ACHN (cell line): ENCODE measurements around the gene TMEM163.

Source experiments
- DNase-seq: peaks from one replicate; pipeline ENCODE4 v3.0.0-alpha.2; 2015
- in situ Hi-C: cut with HindIII; loops from 2 replicates; pipeline ENCODE4 v1.10.0; 2017; ENCODE audit warnings: low sequenced_read_pairs, low pct_ligation_motif_present, low pct_unique_long_range_greater_than_20kb

The TMEM163 gene

DNA sequence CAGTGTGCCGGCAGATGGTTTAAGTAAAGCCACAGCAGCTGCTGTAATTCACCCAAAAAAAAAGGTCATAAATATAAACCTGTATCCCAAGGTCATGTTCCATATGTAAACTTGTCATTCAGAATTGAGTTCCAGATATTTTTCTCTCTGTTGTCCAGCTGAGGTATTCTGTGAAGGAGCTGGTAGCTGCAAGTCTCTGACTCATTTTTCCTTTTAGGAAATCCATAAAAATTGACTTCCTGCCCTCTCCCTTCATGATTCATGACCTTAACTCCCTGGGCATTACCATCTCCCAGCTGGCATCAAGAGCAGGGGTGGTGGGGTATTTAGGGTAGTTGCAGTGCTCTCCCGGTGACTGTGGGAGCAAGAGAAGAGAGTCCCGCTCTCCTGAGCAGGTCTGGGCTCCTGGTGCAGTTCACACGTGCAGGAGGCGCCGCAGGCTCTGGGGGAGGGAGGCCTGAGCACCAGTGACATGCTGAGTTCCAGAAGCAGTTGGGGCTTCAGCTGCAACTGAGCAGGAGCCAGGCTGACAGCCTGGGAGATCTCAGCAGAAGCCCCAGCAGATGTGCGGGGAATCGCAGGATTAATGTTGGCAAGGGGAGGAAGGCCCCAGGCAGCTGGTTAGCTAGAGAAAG is 272.3 kb downstream of the TMEM163 start:
- in situ Hi-C loops = no loop called here
- DNase-seq = peak; percentile 32

DNA sequence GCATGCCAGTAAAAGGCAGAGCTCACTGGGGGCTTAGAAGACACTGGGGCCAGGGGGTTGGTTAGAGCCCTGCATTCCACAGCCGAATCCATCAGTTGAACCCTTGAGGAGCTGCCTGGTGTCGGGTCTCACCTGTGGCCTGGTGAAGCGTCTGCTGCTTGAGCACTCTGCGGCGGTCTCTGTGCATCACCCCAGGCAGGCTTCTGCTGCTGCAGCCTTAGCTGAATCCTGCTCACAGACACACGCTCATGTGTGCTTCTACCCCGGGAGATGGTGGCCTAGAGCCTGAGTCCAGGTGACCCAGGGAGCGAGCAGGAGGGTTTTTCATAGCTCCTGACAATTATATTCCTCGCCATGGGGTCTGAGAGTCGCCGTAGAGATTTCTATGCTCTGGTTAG is 272.8 kb downstream of the TMEM163 start:
- no peak for DNase-seq
- in situ Hi-C loops = no loop called here

DNA sequence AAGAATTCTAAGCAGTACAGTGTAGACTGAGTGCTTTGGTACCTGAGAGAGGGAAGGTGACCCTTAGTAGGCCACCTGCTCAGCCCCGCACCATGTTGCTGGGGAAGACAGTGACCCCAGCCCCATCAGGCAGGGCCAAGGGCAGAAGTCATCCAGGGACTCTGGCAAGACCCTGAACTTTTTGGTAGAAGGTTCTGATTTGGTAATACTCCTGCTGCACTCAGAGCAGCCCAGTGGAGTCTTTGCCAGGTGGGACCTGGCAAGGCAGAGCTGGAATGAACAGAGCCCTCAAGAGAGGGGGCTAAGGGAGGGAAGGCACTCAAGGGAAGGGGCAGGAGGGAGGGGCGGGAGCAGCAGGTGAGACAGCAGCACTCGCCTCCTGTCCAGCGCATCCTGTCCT is 273.7 kb downstream of the TMEM163 start:
- in situ Hi-C loops = no loop called here
- DNase-seq = no peak

DNA sequence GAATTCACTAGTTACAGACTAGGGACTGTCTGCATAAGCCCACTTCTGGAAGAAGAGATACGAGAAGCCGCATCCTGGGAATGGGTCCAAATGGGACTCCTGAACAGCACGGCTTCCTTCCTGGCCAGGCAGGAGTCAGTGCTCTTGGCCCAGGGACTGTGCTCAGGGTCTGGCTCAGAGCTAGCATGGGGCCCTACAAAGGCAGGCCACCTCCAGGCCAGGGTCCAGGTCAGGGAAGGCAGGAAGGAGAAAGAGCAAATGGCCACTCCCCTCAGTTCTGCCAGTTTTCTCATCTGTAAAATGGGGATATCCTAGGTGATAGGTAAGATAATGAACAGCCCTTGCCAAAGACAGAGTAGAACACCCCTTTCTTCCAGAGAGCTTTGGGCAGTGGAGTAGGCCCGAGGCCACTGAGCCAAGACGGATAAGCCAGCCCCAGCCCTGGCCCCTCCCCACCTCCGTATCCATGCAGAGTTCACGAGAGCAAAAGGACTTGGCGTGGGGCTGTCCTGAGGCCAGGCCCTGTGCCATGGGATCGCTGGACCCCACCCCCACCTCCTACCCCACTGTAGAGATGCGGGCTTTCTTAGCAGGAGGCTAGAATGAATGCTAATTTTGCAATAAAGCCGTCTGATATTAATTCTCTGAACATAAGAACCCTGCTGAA is 274.9 kb downstream of the TMEM163 start:
- in situ Hi-C loops = no loop called here

DNA sequence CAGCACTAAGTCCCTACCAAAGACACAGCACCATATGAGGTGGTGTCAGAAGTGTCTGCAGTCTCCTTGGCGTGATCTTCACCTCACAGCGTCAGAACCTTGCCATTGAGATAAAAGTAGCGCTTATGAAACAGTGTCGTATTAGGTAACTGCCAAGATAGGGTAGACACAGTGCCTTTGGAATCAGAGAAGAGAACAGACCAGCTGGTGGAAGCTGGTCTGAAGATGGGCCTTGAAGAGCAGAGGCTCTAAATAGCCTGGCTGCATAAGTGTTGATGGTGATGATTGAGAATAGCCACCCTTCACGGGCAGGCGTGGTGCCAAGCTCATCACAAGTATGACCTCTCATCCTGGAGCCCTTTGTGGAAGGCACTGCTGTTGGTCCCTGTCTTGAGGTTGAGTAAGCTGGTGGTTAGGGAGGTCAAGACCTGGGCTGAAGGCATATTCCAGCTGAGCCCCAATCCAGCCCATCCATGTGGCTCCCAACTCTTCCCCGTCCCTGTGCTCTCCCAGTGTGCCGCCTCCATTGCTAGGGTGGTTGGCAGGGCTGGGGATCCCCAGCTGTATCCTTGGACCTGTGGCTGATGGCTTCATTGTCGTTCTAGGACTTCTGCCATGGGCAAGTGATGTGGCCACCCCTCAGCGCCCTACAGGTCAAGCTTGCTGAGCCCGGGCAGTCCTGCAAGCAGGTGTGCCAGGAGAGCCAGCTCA is 277.5 kb downstream of the TMEM163 start:
- DNase-seq = no peak
- in situ Hi-C loops = no loop called here

More for the DNA sequence above, 274.9 kb downstream of the TMEM163 start:
- DNase-seq = no peak

DNA sequence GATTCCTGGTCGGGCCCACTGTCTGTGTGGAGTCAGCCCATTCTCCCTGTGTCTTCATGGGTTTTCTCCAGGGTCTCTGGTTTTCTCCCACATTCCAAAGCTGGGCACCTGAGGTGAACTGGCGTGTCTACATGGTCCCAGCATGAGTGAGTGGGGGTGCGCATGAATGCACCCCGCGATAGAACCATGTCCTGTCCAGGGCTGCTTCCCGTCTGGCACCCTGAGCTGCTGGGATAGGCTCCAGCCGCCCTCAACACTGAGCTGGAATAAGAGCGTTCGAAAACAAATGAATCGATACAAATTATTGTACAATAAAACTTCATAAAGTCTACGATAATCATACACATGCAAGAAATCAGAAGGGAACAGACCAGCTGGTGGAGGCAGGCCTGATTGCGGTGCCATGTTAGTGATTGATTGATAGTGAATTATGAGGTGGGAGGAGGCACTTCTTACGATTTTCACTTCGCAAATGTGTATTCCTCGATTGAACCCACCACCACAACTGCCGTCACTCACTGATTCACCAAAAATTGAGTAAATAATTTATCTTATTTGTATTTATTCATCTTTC is 278.4 kb downstream of the TMEM163 start:
- in situ Hi-C loops = no loop called here
- DNase-seq = no peak

DNA sequence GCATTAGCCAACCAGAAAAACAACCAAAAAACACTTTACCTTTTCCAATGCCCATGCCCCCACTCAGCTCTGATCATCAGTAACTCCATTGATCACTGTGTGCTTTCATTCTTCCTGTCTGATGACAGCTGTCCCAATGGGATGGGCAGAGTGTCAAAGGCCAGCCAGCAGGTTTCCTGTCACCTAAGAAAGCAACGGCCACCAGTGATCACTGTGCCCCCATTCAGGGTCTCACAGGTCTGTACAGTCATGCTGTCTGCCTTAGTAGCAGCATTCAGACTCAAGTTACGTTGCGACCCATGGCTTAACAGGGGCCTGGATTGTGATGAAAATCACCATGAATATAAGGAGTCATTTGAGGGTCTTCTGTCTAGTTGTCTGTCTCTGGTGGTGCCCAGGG is 280.4 kb downstream of the TMEM163 start:
- no peak for DNase-seq
- in situ Hi-C loops = no loop called here

DNA sequence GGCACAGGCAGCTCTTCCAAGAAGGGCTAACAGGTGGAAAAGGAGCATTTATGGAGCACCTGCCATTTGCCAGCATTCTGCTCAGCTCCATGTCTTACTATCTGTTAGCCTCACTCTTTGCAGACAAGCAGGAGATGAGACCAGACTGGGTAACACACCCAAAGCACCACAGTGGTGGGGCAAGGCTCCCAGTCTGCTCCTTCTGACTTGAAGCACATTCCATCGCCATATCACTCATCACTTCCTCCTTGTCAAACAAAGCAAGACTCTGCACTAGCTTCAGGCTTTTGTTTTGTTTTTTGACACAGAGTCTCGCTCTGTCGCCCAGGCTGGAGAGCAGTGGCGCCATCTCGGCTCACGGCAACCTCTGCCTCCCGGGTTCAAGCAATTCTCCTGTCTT is 282.1 kb downstream of the TMEM163 start:
- in situ Hi-C loops = no loop called here
- no peak for DNase-seq

DNA sequence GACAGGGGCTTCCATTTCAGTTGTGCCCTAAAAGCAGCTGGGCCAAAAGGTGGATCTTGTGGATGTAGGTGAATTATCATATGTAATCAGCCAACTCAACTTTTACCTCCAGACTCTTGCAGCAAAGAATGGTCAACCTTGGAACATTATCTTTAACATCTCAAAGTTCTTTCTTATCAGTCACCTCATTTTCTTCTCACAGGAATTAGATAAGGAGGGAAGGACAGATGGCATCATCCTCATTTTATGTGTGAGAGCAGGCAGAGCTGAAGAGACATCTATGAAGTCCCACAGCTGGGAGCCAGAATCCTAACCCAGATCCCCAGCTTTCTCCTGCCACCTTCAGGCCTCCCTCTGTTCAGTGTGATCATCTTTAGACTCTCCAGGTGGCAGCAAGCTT is 282.9 kb downstream of the TMEM163 start:
- in situ Hi-C loops = no loop called here
- no peak for DNase-seq

DNA sequence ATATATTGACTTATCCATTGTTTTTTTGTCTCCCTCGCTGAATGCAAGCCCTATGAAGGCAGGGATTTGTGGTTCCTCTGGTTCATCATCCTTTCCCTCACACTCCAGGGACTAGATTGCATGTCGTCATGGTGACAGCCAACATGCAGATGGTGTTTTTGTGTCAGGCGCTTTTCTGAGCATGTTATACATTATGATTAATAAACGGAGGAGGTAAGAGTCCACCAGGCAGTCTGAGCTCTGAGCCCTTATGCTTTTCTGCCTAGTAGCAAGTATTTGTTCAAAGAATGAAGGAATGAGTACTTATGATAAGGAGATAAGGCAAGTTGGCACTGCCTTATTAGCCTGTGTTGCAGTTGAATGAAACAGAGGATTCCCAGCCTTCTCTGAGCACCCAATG is 283.3 kb downstream of the TMEM163 start:
- in situ Hi-C loops = no loop called here
- no peak for DNase-seq

DNA sequence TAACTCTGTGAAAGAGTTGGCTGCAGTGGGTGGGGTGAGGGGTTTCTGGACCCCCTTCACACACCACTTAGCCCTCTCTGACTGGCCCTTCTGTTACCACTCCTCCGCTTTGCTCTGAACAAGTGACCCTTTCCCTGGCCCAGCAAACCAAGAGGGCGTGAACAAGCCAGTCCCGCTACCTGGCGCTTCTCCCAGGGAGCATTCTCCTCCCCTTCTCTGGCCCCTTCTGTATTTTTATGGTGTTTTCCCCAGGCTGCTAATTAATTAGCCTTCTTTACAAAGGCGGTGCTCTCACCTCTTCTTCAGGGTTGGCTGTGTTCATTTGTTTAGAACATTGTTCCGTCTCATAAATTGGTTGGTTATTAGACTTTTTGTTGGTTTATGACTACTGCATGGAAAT is 284.8 kb downstream of the TMEM163 start:
- no peak for DNase-seq
- in situ Hi-C loops = no loop called here

DNA sequence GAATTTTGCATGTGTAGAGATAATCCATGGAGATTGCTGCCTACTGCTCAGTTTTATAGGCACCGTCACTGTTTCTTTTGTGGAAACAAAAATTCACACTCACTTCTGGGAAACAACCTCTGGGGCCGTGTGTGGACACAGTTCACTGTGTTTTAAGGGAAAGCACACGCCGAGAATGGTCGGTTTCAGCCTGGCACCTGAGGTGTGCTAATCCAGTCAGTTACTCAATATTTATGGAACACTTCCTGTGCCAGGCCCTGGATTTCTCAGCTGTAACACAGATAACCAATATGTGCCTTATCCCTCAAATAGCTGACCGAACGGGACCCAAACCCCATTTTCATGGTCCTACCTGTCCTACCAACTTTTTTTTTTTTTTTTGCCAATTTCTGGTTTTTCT is 285.3 kb downstream of the TMEM163 start:
- no peak for DNase-seq
- in situ Hi-C loops = no loop called here

DNA sequence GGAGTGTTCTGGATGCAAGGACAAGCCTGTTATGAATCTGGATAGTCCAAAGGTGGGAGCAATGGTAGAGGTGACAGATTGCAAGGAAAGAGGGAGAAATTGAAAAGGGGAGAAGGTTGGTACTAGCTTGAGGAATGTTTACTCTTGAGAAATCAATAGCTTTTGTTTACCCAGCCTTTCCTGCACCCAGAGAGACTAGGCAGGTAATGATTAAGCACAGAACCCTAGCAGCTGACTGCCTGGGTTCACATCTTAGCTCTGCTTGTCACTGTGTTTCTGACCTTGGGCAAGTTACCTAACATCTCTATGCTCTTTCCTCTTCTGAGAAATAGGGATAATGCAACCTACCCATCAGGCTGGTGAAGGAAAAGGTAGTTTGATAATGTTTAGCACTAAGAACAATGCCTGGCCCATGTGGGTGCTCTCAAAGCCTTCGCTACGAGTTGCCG is 286.3 kb downstream of the TMEM163 start:
- DNase-seq = no peak
- in situ Hi-C loops = no loop called here

DNA sequence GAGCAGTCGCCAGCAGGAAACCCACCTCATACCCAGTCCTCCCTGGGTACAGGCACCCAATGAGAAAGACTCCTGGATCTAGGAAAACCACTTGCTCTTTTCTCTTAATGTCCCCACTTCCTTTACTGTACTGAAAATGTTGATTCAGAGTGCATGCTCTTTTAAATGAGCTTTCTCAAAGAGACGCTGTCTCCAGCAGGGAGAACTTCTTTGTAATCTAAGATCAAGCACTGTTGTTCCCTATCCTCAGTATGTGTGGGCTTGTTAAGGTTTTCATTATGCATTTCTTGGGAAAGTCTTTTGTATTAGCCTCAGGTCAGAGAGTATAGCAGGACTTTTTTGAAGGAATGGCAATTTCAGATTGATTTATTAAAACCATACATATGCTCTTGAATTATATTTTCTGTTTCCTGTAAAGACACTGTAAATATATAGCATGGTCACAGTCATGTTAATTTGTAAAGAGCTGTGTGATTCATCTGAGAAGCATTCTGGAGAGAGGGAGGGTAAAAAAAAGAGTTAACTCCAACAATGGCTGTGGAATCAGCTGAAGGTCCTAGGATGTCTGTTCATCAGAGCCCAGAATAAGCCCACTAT is 286.9 kb downstream of the TMEM163 start:
- in situ Hi-C loops = no loop called here
- DNase-seq = peak; percentile 63

DNA sequence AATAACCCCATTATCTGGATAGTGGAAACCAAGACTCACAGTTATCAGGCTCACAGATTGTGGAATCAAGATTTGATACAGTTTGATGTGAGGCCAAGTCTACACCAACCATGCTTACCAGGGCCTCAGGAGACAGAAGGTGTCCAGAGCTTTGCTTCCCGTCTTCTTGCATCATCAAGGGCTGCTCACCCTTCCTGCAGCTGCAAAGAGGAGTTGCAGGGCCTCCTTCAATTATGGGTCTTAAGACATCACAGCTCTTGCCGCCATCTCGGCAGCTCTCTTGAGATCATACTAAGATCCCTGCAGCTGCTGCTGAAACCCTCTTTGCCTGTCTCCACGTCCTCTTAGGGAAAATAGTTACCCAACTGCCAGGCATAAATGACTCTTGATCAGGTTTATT is 288.9 kb downstream of the TMEM163 start:
- no peak for DNase-seq

DNA sequence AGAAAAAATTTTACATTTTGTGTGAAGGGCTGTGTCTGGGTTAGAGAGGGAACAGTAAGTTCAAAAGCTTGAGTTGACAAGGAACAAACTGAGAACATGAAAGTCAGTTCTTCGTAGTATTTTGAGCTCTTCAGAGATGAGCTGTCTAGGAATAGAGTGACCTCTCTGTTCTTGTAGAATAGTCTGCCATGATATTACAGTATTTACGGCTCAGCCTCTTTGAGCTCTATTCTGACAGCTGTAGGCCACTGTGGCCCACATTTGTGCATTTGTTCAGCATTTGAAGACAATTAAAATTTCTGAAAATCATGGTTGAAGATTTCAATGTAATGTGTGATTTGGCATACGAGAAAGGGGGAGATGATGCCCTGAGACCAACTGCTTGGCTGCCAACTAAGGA is 292.1 kb downstream of the TMEM163 start:
- DNase-seq = no peak
- in situ Hi-C loops = no loop called here

More for the DNA sequence above, 288.9 kb downstream of the TMEM163 start:
- in situ Hi-C loops = no loop called here

DNA sequence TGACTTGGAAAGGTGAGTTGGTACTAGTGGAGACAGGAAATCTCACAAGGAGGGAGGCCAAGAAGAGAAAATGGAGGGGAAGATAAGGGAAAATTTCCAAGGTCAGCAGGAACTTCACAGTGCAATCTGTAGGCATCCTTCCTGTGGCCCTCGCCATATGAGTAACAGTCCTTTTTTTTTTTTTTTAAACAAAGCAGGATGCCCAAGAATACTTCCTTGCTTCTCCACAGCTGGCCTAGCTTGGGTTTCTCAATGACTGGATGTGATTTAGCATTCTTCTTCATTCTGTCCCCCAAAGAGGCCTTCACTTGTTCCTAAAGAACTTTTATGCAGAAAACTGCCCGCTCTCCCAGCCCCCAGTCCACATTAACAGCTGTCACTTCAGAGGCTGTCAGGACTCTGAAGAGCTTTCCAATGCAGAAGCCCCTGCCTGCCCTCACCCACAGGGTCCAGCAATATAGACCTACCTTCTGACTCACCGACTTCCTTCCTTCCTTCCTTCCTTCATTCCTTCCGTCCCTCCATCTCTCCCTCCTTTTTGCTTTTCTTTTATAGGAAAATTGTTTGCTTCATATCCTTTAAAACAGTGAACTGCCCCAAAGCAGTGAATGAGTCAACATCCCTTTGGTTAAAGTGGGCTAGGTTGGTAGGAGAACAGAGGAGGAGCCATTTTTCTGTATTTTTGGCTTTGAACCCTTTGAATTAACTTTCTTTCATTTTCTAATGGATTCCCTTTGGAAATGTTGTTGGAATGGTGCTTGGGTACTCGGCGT is 292.9 kb downstream of the TMEM163 start:
- in situ Hi-C loops = no loop called here
- DNase-seq = no peak

DNA sequence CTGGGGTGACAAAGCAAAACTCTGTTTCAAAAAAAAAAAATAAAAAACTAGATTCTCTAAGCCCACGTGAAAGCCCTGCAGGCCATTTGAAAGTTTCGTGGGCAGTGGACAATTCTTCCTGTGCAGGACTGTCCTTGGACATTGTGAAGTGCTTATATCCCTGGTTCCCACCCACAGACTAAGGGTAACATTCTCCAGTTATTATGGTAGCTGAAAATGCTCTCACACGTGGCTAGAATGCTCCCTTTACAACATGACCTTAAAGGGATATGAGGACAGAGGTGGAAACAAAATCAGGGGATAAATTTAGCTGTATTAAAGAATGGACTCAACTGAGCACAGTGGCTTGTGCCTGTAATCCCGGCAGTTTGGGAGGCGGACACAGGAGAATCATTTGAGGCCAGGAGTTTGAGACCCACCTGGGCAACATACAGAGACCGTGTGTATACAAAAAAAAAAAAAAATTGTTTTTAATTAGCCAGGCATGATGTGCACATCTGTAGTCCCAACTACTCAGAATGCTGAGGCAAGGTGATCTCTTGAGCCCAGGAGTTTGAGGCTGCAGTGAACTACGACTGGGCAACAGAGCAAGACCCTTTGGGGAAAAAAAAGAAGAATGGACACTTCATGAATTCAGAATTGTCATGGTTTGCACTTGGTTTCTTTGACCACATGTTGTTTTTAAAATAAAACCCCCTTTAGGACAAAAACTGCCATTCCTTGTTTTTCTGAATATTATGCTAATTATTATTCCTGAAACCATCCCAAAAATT is 297.1 kb downstream of the TMEM163 start:
- in situ Hi-C loops = no loop called here

More for the DNA sequence above, 297.1 kb downstream of the TMEM163 start:
- no peak for DNase-seq
